ENCODE data around the gene GABRP.

Gene GABRP

GRCh38 chr5:170774831-170775230 lies 8.7 kb upstream of the GABRP start:
- Histone ChIP-seq H3K9ac (no peak overlapping the region), H4K20me1 (ENCODE audit: insufficient read depth) (no peaks in the 10 kb centered on the region), H3K27ac (no peak overlapping the region), H3K4me1 (ENCODE audit: low read depth, poor library complexity, severe bottlenecking) (peaks cover 18% of the 10 kb centered on the region), H2AFZ (ENCODE audit: low read depth) (no peak overlapping the region), H3K27me3 (ENCODE audit: insufficient read depth, low read depth) (no peaks in the 10 kb centered on the region), H3K4me3 (IDR thresholded peaks at IDR 0.05; ENCODE audit: insufficient read depth, low read depth, low read length) (no peak overlapping the region), H3K36me3 (ENCODE audit: insufficient read depth) (no peaks in the 10 kb centered on the region), H3K79me2 (ENCODE audit: insufficient read depth, low read depth) (no peaks in the 10 kb centered on the region), H3K4me2 (no peak overlapping the region)
- TF ChIP-seq CTCF (conservative IDR thresholded peaks at IDR 0.05; ENCODE audit: low read depth, low read length), result no peak

GRCh38 chr5:170781946-170782345 lies 1.6 kb upstream of the GABRP start:
- no peak overlapping the region for H3K4me2 ChIP-seq
- no peak overlapping the region for H3K27ac ChIP-seq
- no peak overlapping the region for H3K4me3 ChIP-seq (IDR thresholded peaks at IDR 0.05; ENCODE audit: insufficient read depth, low read depth, low read length)
- no peaks in the 10 kb centered on the region for H4K20me1 ChIP-seq (ENCODE audit: insufficient read depth)
- H3K4me1 ChIP-seq (ENCODE audit: low read depth, poor library complexity, severe bottlenecking), result peaks cover 1% of the 10 kb centered on the region
- H3K9ac ChIP-seq, result no peak overlapping the region
- no peak overlapping the region for H2AFZ ChIP-seq (ENCODE audit: low read depth)
- no peaks in the 10 kb centered on the region for H3K36me3 ChIP-seq (ENCODE audit: insufficient read depth)
- no peaks in the 10 kb centered on the region for H3K27me3 ChIP-seq (ENCODE audit: insufficient read depth, low read depth)
- no peaks in the 10 kb centered on the region for H3K79me2 ChIP-seq (ENCODE audit: insufficient read depth, low read depth)
- TF ChIP-seq CTCF (conservative IDR thresholded peaks at IDR 0.05; ENCODE audit: low read depth, low read length), result no peak

GRCh38 chr5:170782438-170782837 lies 1.1 kb upstream of the GABRP start:
- H2AFZ ChIP-seq (ENCODE audit: low read depth), result no peak overlapping the region
- no peak overlapping the region for H3K4me2 ChIP-seq
- H3K4me1 ChIP-seq (ENCODE audit: low read depth, poor library complexity, severe bottlenecking), result no peaks in the 10 kb centered on the region
- H3K79me2 ChIP-seq (ENCODE audit: insufficient read depth, low read depth), result no peaks in the 10 kb centered on the region
- no peaks in the 10 kb centered on the region for H3K27me3 ChIP-seq (ENCODE audit: insufficient read depth, low read depth)
- no peak overlapping the region for H3K9ac ChIP-seq
- H3K36me3 ChIP-seq (ENCODE audit: insufficient read depth), result no peaks in the 10 kb centered on the region
- H3K27ac ChIP-seq, result no peak overlapping the region
- no peaks in the 10 kb centered on the region for H4K20me1 ChIP-seq (ENCODE audit: insufficient read depth)
- TF ChIP-seq CTCF (conservative IDR thresholded peaks at IDR 0.05; ENCODE audit: low read depth, low read length), result no peak
- H3K4me3 ChIP-seq (IDR thresholded peaks at IDR 0.05; ENCODE audit: insufficient read depth, low read depth, low read length), result no peak overlapping the region

- no peak overlapping the region for H2AFZ ChIP-seq (ENCODE audit: low read depth)
These were observed 1.9 kb downstream of the GABRP start for GRCh38 chr5:170785416-170785815.

More at GRCh38 chr5:170785416-170785815, 1.9 kb downstream of the GABRP start:
- H3K27me3 ChIP-seq (ENCODE audit: insufficient read depth, low read depth), result no peaks in the 10 kb centered on the region
- no peak overlapping the region for H3K4me2 ChIP-seq
- no peaks in the 10 kb centered on the region for H3K36me3 ChIP-seq (ENCODE audit: insufficient read depth)
- H3K27ac ChIP-seq, result no peak overlapping the region
- no peaks in the 10 kb centered on the region for H3K4me1 ChIP-seq (ENCODE audit: low read depth, poor library complexity, severe bottlenecking)
- H3K9ac ChIP-seq, result no peak overlapping the region
- H4K20me1 ChIP-seq (ENCODE audit: insufficient read depth), result no peaks in the 10 kb centered on the region
- TF ChIP-seq CTCF (conservative IDR thresholded peaks at IDR 0.05; ENCODE audit: low read depth, low read length), result no peak
- H3K4me3 ChIP-seq (IDR thresholded peaks at IDR 0.05; ENCODE audit: insufficient read depth, low read depth, low read length), result no peak overlapping the region
- H3K79me2 ChIP-seq (ENCODE audit: insufficient read depth, low read depth), result no peaks in the 10 kb centered on the region
